Measurements from ENCODE around the gene MLANA.

Gene MLANA

DNA sequence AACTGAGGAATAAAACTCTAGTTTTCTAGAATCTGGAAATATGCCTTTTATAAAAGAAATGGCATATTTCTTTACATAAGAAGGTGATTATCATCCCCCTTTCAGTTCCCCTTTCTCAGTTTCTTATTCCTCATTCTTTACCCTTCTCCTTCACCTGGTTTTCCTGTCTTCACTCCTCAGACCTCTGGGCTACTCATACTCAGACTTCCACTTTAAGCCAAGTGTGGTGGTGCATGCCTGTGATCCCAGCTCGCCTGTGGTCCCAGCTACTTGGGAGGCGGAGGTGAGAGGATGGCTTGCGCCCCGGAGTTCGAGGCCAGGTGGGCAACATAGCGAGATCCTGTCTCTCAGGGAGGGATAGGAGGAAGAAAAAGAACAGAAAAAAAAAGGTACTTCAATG is 67.6 kb downstream of the MLANA start:
- DNase-seq (ENCODE audit: low spot score) = no peak
